HG03558 (cell line): ENCODE results near the gene DCTN3.

Experiments used
- ATAC-seq: cut with Tn5 transposase; IDR thresholded peaks from one replicate; pipeline ENCODE4 v1.9.1; 2021; ENCODE audit warnings: moderate number of reproducible peaks; ENCODE audit not compliant: unreplicated experiment; ENCODE audit errors: extremely low read depth

The DCTN3 gene

GRCh38 chr9:34576597-34577399 is 43.5 kb downstream of the DCTN3 start:
- no peak for ATAC-seq

DNA sequence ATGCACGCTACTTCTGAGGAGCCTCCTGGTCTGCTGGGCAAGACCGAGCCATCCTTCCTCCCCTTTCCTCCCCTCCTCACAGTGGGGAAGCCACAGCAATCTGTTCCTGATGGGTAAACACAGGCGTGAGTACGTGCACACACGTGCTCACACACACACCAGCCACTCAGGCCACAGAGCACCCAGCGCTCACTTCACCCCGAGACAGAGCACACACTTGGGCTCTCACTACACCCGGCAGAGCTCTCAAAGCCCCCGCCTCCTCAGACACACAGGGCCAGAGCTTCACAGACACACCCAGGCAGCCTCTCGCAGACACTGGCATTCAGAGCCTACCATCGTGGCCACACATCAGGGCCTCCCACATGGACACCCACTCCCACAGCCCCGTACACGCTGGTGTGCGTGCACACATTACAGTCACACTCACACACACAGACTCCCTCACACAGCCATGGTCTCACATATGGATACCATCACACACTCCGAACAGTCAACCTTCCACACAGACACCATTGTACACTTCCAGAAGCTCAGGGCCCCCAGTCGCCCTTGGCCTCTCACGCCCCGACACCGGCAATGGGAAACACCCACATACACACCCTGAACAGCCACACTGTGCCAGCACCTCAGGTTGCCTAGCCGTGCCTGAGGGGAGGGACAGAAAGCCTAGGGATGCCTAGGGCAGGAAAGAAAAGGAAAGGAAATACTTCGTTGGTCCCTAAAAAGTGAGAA is 44.3 kb downstream of the DCTN3 start:
- no peak for ATAC-seq

GRCh38 chr9:34575241-34575640 is 45.1 kb downstream of the DCTN3 start:
- ATAC-seq = no peak

- no peak for ATAC-seq
These were observed 45.7 kb downstream of the DCTN3 start for GRCh38 chr9:34574571-34574970.

DNA sequence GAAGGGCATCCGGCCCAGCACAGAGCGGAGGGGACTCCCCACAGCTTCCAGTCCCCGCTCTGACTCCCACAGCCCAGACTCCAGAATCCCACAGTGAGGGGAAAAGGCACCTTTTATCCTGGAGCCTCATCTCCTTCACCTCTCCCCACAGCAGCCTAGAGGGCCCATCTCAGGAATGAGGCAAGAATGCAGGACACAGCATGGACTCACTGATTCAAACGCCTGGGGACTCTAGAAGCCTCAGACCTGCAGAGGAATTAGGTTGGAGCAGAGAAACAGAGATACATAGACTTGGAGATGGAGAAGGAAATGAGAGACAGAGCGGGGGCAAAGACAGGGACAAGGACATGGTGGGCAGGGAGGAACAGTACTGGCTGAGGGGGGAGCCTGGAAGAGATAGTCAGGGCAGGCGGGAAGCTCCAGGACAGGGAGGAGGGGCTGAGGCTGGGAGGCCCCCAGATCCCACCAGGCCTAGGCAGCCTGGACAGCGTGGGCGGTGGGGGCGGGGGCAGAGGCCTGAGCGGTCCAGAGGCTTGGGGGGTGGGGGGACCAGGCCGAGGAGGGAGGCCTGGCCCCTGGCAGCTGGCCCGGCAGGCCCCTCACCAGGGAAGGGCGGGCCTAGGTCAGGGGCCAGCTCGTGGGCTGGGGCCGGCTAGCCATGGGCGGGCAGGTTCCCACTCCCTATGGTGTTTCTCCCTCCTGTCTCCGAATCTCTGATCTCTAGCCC is 46.5 kb downstream of the DCTN3 start:
- ATAC-seq = no peak

- no peak for ATAC-seq
These were observed 47.7 kb downstream of the DCTN3 start for GRCh38 chr9:34572628-34573027.

DNA sequence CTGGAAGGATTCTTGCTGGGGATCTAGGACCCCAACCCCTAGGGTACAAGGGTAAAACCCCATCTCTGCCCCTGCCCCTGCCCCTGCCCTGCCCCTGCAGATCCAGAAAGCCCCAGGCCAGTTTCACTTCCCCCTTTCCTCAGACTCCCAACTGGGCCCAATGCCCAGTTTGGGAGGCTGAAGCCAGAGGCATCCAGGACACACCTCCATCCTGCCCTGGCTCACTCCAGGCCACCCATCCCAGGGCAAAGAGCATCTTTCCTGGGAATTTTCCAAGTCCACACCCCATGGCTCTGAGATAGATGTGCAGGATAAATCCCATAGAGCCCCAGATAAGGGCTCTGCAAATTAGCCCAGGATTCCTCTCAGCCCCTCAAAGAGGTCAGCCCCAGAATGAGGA is 48.2 kb downstream of the DCTN3 start:
- no peak for ATAC-seq

- no peak for ATAC-seq
These were observed 48.8 kb downstream of the DCTN3 start for GRCh38 chr9:34571481-34571810.

- ATAC-seq = no peak
These were observed 49.4 kb downstream of the DCTN3 start for GRCh38 chr9:34570809-34571480.

- ATAC-seq = no peak
These were observed 49.9 kb downstream of the DCTN3 start for GRCh38 chr9:34570376-34570775.

DNA sequence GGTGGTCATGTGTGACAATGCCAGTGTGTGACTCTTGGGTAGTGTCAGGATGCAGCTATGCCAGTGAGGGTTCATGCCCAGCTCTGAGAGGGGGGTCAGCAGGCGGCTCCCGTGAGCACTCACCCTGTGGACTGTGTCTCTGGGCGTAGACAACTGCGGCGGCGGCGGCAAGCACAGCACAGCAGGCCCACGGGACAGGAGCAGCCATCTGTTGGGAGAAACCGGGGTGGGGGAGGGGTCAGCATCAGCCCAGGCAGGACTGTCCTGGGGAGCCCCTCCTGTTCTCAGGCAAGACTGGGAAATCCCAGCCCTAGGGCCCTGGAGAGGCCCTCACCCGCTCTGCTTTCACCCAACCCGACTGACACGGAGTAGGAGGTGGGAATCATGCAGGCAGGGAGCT is 51.5 kb downstream of the DCTN3 start:
- ATAC-seq = no peak

DNA sequence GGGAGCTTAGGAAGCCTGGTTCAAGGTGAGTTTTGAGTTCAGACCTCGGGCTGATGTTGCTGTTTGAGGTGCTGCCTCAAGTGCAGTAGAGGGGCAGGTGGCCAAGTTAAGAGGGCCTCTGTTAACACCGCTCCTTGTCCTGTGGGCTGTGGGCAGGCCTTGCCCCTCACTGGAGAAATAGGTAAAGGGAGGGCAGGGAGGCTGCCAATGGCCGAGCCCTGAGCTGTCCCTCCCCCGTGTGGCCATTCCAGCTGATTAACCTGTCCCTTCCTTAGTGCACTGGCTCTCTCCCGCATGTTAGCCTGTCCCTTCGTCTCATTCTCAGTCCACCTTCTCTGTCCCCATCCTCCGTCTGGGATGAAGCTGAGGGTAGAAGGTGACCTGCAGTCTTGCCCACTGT is 52.2 kb downstream of the DCTN3 start:
- no peak for ATAC-seq

DNA sequence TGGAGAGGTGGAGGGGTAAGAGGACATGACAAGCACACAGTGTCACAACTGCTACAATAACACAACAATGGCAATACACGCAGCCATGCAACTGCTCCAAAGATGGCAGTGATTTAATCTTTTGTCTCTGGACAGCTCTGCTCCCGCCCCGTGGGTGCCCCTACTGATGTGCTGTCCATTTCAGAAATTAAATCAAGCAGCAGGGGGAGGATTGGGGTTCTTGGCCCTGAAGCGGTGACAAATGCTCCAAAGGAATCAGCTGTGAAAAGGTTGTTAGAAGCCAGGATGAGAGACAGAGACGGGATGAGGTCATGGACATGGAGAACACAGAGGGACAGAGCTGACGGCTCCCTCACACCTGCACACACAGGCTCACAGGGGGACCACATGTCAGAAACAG is 53.3 kb downstream of the DCTN3 start:
- no peak for ATAC-seq

- no peak for ATAC-seq
These were observed 54.0 kb downstream of the DCTN3 start for GRCh38 chr9:34566322-34566721.

- no peak for ATAC-seq
These were observed 54.4 kb downstream of the DCTN3 start for GRCh38 chr9:34565856-34566255.

GRCh38 chr9:34564617-34565016 is 55.7 kb downstream of the DCTN3 start:
- ATAC-seq = no peak
